Measurements from ENCODE around the gene TNFRSF19. TPM values are rescaled to one million over a fixed set of nuclear protein-coding genes. Genes with fewer than 3 reads are reported as not detected.

TNFRSF19 gene
- total RNA-seq, 1 donor from 2014 or later, result not detected

- H3K36me3 Mint-ChIP-seq (ENCODE audit: low read depth), result no peaks in the 10 kb centered on the region
These were observed 58.8 kb downstream of the TNFRSF19 start for GRCh38 chr13:23628765-23629565.

GRCh38 chr13:23629566-23630272, 59.5 kb downstream of the TNFRSF19 start:
- Mint-ChIP-seq H3K27me3 (ENCODE audit: low read depth) (peaks cover 20% of the 10 kb centered on the region), H3K36me3 (ENCODE audit: low read depth) (no peaks in the 10 kb centered on the region), H3K4me1 (ENCODE audit: low read depth) (no peaks in the 10 kb centered on the region), H3K9me3 (no peaks in the 10 kb centered on the region), H3K4me3 (ENCODE audit: low read depth) (no peak overlapping the region), H3K27ac (no peak overlapping the region)
- intact Hi-C loops (cut with micrococcal nuclease), result no loop called here
- DNase-seq (ENCODE audit: low spot score), result no peak

More at GRCh38 chr13:23628765-23629565, 58.8 kb downstream of the TNFRSF19 start:
- Mint-ChIP-seq H3K4me3 (ENCODE audit: low read depth) (no peak overlapping the region), H3K27ac (no peak overlapping the region), H3K9me3 (no peaks in the 10 kb centered on the region), H3K27me3 (ENCODE audit: low read depth) (peaks cover 22% of the 10 kb centered on the region), H3K4me1 (ENCODE audit: low read depth) (no peaks in the 10 kb centered on the region)
- intact Hi-C loops (cut with micrococcal nuclease), result no loop called here
- DNase-seq (ENCODE audit: low spot score), result no peak

GRCh38 chr13:23630349-23631093, 60.3 kb downstream of the TNFRSF19 start:
- Mint-ChIP-seq H3K4me3 (ENCODE audit: low read depth) (no peak overlapping the region), H3K27me3 (ENCODE audit: low read depth) (peaks cover 20% of the 10 kb centered on the region), H3K27ac (no peak overlapping the region), H3K36me3 (ENCODE audit: low read depth) (no peaks in the 10 kb centered on the region), H3K9me3 (no peaks in the 10 kb centered on the region), H3K4me1 (ENCODE audit: low read depth) (no peaks in the 10 kb centered on the region)
- no peak for DNase-seq (ENCODE audit: low spot score)
- intact Hi-C loops (cut with micrococcal nuclease), result no loop called here

- Mint-ChIP-seq H3K27ac (no peak overlapping the region), H3K36me3 (ENCODE audit: low read depth) (no peaks in the 10 kb centered on the region), H3K9me3 (no peaks in the 10 kb centered on the region), H3K4me1 (ENCODE audit: low read depth) (no peaks in the 10 kb centered on the region), H3K27me3 (ENCODE audit: low read depth) (peaks cover 19% of the 10 kb centered on the region), H3K4me3 (ENCODE audit: low read depth) (no peak overlapping the region)
- intact Hi-C loops (cut with micrococcal nuclease), result no loop called here
- no peak for DNase-seq (ENCODE audit: low spot score)
These were observed 61.3 kb downstream of the TNFRSF19 start for GRCh38 chr13:23631311-23632047.

- intact Hi-C loops (cut with micrococcal nuclease), result no loop called here
- H3K9me3 Mint-ChIP-seq, result no peaks in the 10 kb centered on the region
- H3K27ac Mint-ChIP-seq, result no peak overlapping the region
- H3K27me3 Mint-ChIP-seq (ENCODE audit: low read depth), result peaks cover 15% of the 10 kb centered on the region
- H3K4me3 Mint-ChIP-seq (ENCODE audit: low read depth), result no peak overlapping the region
- no peaks in the 10 kb centered on the region for H3K36me3 Mint-ChIP-seq (ENCODE audit: low read depth)
- no peak for DNase-seq (ENCODE audit: low spot score)
- H3K4me1 Mint-ChIP-seq (ENCODE audit: low read depth), result no peaks in the 10 kb centered on the region
These were observed 61.9 kb downstream of the TNFRSF19 start for GRCh38 chr13:23632048-23632582.

- Mint-ChIP-seq H3K4me3 (ENCODE audit: low read depth) (no peak overlapping the region), H3K9me3 (no peaks in the 10 kb centered on the region), H3K36me3 (ENCODE audit: low read depth) (no peaks in the 10 kb centered on the region), H3K27me3 (ENCODE audit: low read depth) (peaks cover 12% of the 10 kb centered on the region), H3K27ac (no peak overlapping the region), H3K4me1 (ENCODE audit: low read depth) (no peaks in the 10 kb centered on the region)
- intact Hi-C loops (cut with micrococcal nuclease), result no loop called here
- DNase-seq (ENCODE audit: low spot score), result no peak
These were observed 62.5 kb downstream of the TNFRSF19 start for GRCh38 chr13:23632741-23633140.

GRCh38 chr13:23634897-23635296, 64.7 kb downstream of the TNFRSF19 start:
- H3K4me3 Mint-ChIP-seq (ENCODE audit: low read depth), result no peak overlapping the region
- no peaks in the 10 kb centered on the region for H3K36me3 Mint-ChIP-seq (ENCODE audit: low read depth)
- no peak overlapping the region for H3K27ac Mint-ChIP-seq
- no peaks in the 10 kb centered on the region for H3K9me3 Mint-ChIP-seq
- DNase-seq (ENCODE audit: low spot score), result no peak
- intact Hi-C loops (cut with micrococcal nuclease), result no loop called here
- peaks cover 8% of the 10 kb centered on the region for H3K27me3 Mint-ChIP-seq (ENCODE audit: low read depth)
- no peaks in the 10 kb centered on the region for H3K4me1 Mint-ChIP-seq (ENCODE audit: low read depth)

- H3K4me1 Mint-ChIP-seq (ENCODE audit: low read depth), result no peaks in the 10 kb centered on the region
- peaks cover 10% of the 10 kb centered on the region for H3K27me3 Mint-ChIP-seq (ENCODE audit: low read depth)
- no peak overlapping the region for H3K4me3 Mint-ChIP-seq (ENCODE audit: low read depth)
- no peaks in the 10 kb centered on the region for H3K36me3 Mint-ChIP-seq (ENCODE audit: low read depth)
- H3K27ac Mint-ChIP-seq, result no peak overlapping the region
- intact Hi-C loops (cut with micrococcal nuclease), result no loop called here
- H3K9me3 Mint-ChIP-seq, result no peaks in the 10 kb centered on the region
- DNase-seq (ENCODE audit: low spot score), result no peak
These were observed 66.1 kb downstream of the TNFRSF19 start for GRCh38 chr13:23636360-23636759.

- DNase-seq (ENCODE audit: low spot score), result no peak
- no peaks in the 10 kb centered on the region for H3K4me1 Mint-ChIP-seq (ENCODE audit: low read depth)
- H3K9me3 Mint-ChIP-seq, result no peaks in the 10 kb centered on the region
- H3K27ac Mint-ChIP-seq, result no peak overlapping the region
- H3K27me3 Mint-ChIP-seq (ENCODE audit: low read depth), result peaks cover 2% of the 10 kb centered on the region
- no peaks in the 10 kb centered on the region for H3K36me3 Mint-ChIP-seq (ENCODE audit: low read depth)
- H3K4me3 Mint-ChIP-seq (ENCODE audit: low read depth), result no peak overlapping the region
- intact Hi-C loops (cut with micrococcal nuclease), result no loop called here
These were observed 67.6 kb downstream of the TNFRSF19 start for GRCh38 chr13:23637829-23638228.

- H3K27ac Mint-ChIP-seq, result no peak overlapping the region
- DNase-seq (ENCODE audit: low spot score), result no peak
- intact Hi-C loops (cut with micrococcal nuclease), result no loop called here
- no peaks in the 10 kb centered on the region for H3K9me3 Mint-ChIP-seq
- no peaks in the 10 kb centered on the region for H3K36me3 Mint-ChIP-seq (ENCODE audit: low read depth)
- H3K4me3 Mint-ChIP-seq (ENCODE audit: low read depth), result no peak overlapping the region
- H3K27me3 Mint-ChIP-seq (ENCODE audit: low read depth), result peaks cover 7% of the 10 kb centered on the region
- no peaks in the 10 kb centered on the region for H3K4me1 Mint-ChIP-seq (ENCODE audit: low read depth)
These were observed 69.5 kb downstream of the TNFRSF19 start for GRCh38 chr13:23639674-23640073.

- H3K27ac Mint-ChIP-seq, result no peak overlapping the region
- no peaks in the 10 kb centered on the region for H3K4me1 Mint-ChIP-seq (ENCODE audit: low read depth)
- intact Hi-C loops (cut with micrococcal nuclease), result no loop called here
These were observed 71.9 kb downstream of the TNFRSF19 start for GRCh38 chr13:23642110-23642509.

More at GRCh38 chr13:23642110-23642509, 71.9 kb downstream of the TNFRSF19 start:
- Mint-ChIP-seq H3K9me3 (no peaks in the 10 kb centered on the region), H3K4me3 (ENCODE audit: low read depth) (no peak overlapping the region), H3K36me3 (ENCODE audit: low read depth) (no peaks in the 10 kb centered on the region), H3K27me3 (ENCODE audit: low read depth) (peaks cover 14% of the 10 kb centered on the region)
- no peak for DNase-seq (ENCODE audit: low spot score)

Data from activated T-helper 2 cell treated with anti-CD3 and anti-CD28 coated beads, Interferon-gamma antibody, Interleukin-2, Interleukin-4, amounts not matched to agents 10 μg/mL and 5 μg/mL and 100 μg/mL, durations not matched to agents 14 hours and 24 hours and 36 hours (primary cell).